HUES64 (cell line): ENCODE results near the gene IFIT1B.
A peak's percentile ranks its signal among the peaks of the same experiment; 100 is the strongest.
"Not testable (repeated sequence)": the region's sequence is repeated elsewhere in the genome, so short reads cannot be mapped to it uniquely, and the experiment has no call there.

ENCODE experiments used
- H3K27ac ChIP-seq: 2 replicates; pipeline ENCODE4 v1.7.0; 2013; ENCODE audit warnings: low read depth, low read length, inconsistent platforms
- H3K27me3 ChIP-seq: 2 replicates; pipeline ENCODE4 v1.6.1; 2013; ENCODE audit warnings: mild to moderate bottlenecking, low read length; ENCODE audit not compliant: insufficient read depth
- H3K36me3 ChIP-seq: 2 replicates; pipeline ENCODE4 v1.6.1; 2013; ENCODE audit warnings: mild to moderate bottlenecking, low read length; ENCODE audit not compliant: insufficient read depth
- H3K4me1 ChIP-seq: 2 replicates; pipeline ENCODE4 v1.6.1; 2013; ENCODE audit warnings: mild to moderate bottlenecking, low read length, moderate library complexity; ENCODE audit not compliant: insufficient read depth
- H3K4me3 ChIP-seq: 2 replicates; pipeline ENCODE4 v1.5.1; 2013; ENCODE audit warnings: mild to moderate bottlenecking, low read length, moderate library complexity
- H3K9ac ChIP-seq: 2 replicates; pipeline ENCODE4 v1.6.1; 2013; ENCODE audit warnings: mild to moderate bottlenecking, low read depth, low read length
- H3K9me3 ChIP-seq: 2 replicates; pipeline ENCODE4 v1.6.1; 2013; ENCODE audit warnings: low read depth, low read length; ENCODE audit not compliant: insufficient read depth
- WGBS: fragments of 150-250, 120-280 bp; methylation state at CpG from one replicate; pipeline ENCODE4 v1.1.7; 2013; ENCODE audit warnings: missing lambda C conversion rate; 5-methylcytosine and 5-hydroxymethylcytosine counted together

The IFIT1B gene

DNA sequence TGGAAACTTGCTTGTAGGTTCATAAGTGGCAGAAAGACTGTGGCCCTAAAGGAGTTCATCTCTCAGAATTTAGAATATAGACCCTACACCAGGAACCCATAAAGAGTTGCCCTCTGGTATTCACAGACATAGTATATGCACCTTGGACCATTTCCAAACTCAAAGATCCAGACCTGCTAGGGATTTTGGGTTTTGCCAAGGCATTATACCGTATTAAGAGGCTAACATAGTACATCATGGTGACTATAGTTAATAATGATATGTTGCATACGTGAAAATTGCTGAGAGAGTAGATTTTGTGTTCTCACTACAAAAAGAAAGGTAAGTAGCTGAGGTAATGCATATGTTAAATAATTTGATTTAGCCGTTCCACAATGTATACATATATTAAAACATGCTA lies 36.2 kb upstream of the IFIT1B start:
- Histone ChIP-seq H3K27ac (no peak overlapping the region), H3K27me3 (no peaks in the 10 kb centered on the region), H3K9me3 (no peaks in the 10 kb centered on the region), H3K9ac (no peak overlapping the region), H3K4me3 (no peak overlapping the region), H3K4me1 (peaks cover 35% of the 10 kb centered on the region), H3K36me3 (no peaks in the 10 kb centered on the region)
- 100% methylated on average over 2 of the region's 3 CpGs for WGBS

- no peaks in the 10 kb centered on the region for H3K27me3 ChIP-seq
- no peak overlapping the region for H3K9ac ChIP-seq
- 87% methylated on average over 3 of the region's 3 CpGs for WGBS
- H3K27ac ChIP-seq: no peak overlapping the region
- no peak overlapping the region for H3K4me3 ChIP-seq
- H3K4me1 ChIP-seq: peaks cover 41% of the 10 kb centered on the region
- no peaks in the 10 kb centered on the region for H3K36me3 ChIP-seq
- H3K9me3 ChIP-seq: no peaks in the 10 kb centered on the region
These were observed 35.5 kb upstream of the IFIT1B start for GRCh38 chr10:89342206-89342958.

- no peaks in the 10 kb centered on the region for H3K36me3 ChIP-seq
These were observed 34.6 kb upstream of the IFIT1B start for GRCh38 chr10:89343089-89343767.

GRCh38 chr10:89344156-89344555 lies 33.7 kb upstream of the IFIT1B start:
- Histone ChIP-seq H3K4me3 (no peak overlapping the region), H3K27ac (no peak overlapping the region), H3K36me3 (no peaks in the 10 kb centered on the region), H3K4me1 (peaks cover 59% of the 10 kb centered on the region), H3K9ac (no peak overlapping the region), H3K27me3 (no peaks in the 10 kb centered on the region), H3K9me3 (no peaks in the 10 kb centered on the region)
- 93% methylated on average over 2 of the region's 2 CpGs for WGBS

More at GRCh38 chr10:89343089-89343767, 34.6 kb upstream of the IFIT1B start:
- H3K27me3 ChIP-seq: no peaks in the 10 kb centered on the region
- no peak overlapping the region for H3K9ac ChIP-seq
- H3K4me3 ChIP-seq: no peak overlapping the region
- H3K4me1 ChIP-seq: peaks cover 50% of the 10 kb centered on the region
- 82% methylated on average over 5 of the region's 5 CpGs for WGBS
- H3K9me3 ChIP-seq: no peaks in the 10 kb centered on the region
- no peak overlapping the region for H3K27ac ChIP-seq

DNA sequence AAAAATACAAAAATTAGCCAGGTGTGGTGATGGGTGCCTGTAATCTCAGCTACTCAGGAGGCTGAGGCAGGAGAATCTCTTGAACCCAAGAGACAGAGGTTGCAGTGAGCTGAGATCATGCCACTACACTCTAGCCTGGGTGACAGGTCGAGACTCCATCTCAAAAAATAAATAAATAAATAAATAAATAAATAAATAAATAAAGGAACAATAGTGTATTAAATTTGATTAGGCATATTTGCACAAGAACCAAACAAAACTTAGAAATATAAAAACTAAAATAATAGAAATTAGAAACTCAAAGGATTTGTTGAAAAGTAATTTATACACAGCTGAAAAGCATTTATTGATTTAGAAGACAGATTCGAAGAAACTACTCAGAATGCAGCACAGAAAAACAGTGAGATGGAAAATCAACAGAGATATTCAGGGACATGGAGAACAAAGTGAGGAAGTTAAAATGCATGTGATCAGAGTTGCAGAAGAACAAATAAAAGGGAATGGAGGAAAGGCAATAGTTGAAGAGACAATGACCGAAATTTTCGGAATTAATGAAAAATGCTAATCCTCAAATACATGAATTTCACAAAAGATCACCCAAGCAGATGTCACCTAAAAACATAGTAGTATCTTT lies 32.4 kb upstream of the IFIT1B start:
- 100% methylated on average over 1 of the region's 4 CpGs for WGBS
- Histone ChIP-seq H3K36me3 (no peaks in the 10 kb centered on the region), H3K9ac (no peak overlapping the region), H3K27me3 (no peaks in the 10 kb centered on the region), H3K4me1 (peaks cover 59% of the 10 kb centered on the region), H3K27ac (peak overlapping the region; percentile 83; the same call in 1 of the 2 replicates), H3K9me3 (no peaks in the 10 kb centered on the region), H3K4me3 (no peak overlapping the region)

DNA sequence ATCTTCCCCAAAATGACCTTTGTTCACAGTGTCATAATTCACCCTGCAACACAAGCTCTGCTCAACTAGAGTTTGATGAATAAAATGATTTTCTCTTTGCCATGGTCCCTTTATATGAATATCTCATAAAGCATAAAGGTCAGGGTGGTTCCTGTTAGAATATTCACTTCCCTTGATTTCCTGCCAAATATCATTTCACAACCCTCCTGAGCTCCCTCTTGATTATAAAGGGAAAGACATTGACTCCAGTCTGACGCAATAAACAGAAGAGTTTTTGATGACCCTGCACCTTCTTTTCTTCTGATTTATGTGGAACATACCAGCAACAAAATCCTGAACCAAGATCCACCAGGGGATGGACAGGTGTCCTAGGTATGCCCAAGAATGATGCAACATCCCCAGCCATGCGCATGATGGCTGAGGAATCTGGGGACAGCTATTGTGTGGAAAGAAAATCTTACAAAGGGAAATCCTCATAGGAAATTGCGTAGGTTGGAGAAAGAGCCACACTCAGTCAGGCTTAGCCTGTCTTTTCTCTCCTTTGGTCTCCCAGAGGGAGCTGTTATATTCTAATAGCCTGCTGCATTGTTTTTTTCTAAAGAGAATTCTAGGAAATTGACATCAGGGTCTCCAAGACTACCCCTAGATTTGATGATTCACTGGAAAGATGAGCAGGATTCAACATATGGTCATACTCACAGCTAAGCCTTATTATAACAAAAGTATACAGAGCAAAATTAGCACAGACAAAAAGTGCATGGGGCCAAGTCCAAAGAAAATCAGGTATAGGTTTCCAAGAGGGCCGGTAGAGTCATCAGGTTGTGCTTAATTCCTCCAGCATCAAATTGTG lies 31.2 kb upstream of the IFIT1B start:
- Histone ChIP-seq H3K36me3 (no peaks in the 10 kb centered on the region), H3K4me3 (no peak overlapping the region), H3K9me3 (no peaks in the 10 kb centered on the region), H3K4me1 (peaks cover 65% of the 10 kb centered on the region), H3K27me3 (no peaks in the 10 kb centered on the region), H3K9ac (peak overlapping the region; percentile 55), H3K27ac (peak overlapping the region; percentile 83)
- WGBS: 87% methylated on average over 4 of the region's 4 CpGs

GRCh38 chr10:89347701-89348457 lies 30.0 kb upstream of the IFIT1B start:
- no peak overlapping the region for H3K9ac ChIP-seq
- peak overlapping the region; percentile 83; the same call in 1 of the 2 replicates for H3K27ac ChIP-seq
- no peak overlapping the region for H3K4me3 ChIP-seq
- H3K4me1 ChIP-seq: peaks cover 63% of the 10 kb centered on the region
- 91% methylated on average over 7 of the region's 7 CpGs for WGBS
- no peaks in the 10 kb centered on the region for H3K27me3 ChIP-seq
- H3K36me3 ChIP-seq: no peaks in the 10 kb centered on the region
- no peaks in the 10 kb centered on the region for H3K9me3 ChIP-seq

DNA sequence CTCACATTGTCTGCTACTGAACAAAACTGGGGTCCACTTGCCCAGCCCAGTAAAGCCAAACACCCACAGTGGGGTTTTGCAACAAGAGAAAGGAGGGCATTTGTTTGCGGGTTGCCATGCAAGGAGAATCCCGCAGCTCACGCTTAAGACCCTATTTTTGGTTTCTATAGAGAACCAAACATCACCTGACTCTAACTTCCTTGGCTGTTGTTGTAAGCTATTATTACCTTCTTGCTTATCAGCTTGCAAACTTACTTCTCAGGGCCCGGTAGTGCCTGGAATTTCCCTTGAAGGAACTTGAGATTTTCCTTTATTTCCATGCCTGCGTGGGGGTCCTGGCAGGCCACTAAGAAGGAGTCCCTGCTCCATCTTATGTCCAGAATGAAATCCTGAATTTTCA lies 29.4 kb upstream of the IFIT1B start:
- 60% methylated on average over 5 of the region's 5 CpGs for WGBS
- no peak overlapping the region for H3K4me3 ChIP-seq
- H3K27ac ChIP-seq: 0 out of 2 replicates have a peak overlapping the region, but pooled peaks have one; percentile 14
- no peak overlapping the region for H3K9ac ChIP-seq
- H3K9me3 ChIP-seq: no peaks in the 10 kb centered on the region
- no peaks in the 10 kb centered on the region for H3K27me3 ChIP-seq
- no peaks in the 10 kb centered on the region for H3K36me3 ChIP-seq
- peaks cover 57% of the 10 kb centered on the region for H3K4me1 ChIP-seq

GRCh38 chr10:89348975-89349374 lies 28.9 kb upstream of the IFIT1B start:
- Histone ChIP-seq H3K9ac (no peak overlapping the region), H3K27ac (0 out of 2 replicates have a peak overlapping the region, but pooled peaks have one; percentile 14), H3K27me3 (no peaks in the 10 kb centered on the region), H3K4me3 (no peak overlapping the region), H3K9me3 (no peaks in the 10 kb centered on the region), H3K4me1 (peaks cover 52% of the 10 kb centered on the region), H3K36me3 (no peaks in the 10 kb centered on the region)
- WGBS: 87% methylated on average over 2 of the region's 2 CpGs

- H3K36me3 ChIP-seq, H3K9me3 ChIP-seq, H3K9ac ChIP-seq, H3K4me3 ChIP-seq, H3K27me3 ChIP-seq: not testable (repeated sequence)
- Histone ChIP-seq H3K27ac (0 out of 2 replicates have a peak overlapping the region, but pooled peaks have one; percentile 0), H3K4me1 (peaks cover 46% of the 10 kb centered on the region)
- WGBS: 81% methylated on average over 7 of the region's 7 CpGs
These were observed 27.1 kb upstream of the IFIT1B start for GRCh38 chr10:89350631-89351315.
